ENCODE data around the gene YWHAE. TPM values are rescaled to one million over a fixed set of nuclear protein-coding genes. Genes with fewer than 3 reads are reported as not detected.
A peak's percentile ranks its signal among the peaks of the same experiment; 100 is the strongest.

The YWHAE gene
- total RNA-seq, 2 experiments from 2014 or later, result 267 to 646 TPM

DNA sequence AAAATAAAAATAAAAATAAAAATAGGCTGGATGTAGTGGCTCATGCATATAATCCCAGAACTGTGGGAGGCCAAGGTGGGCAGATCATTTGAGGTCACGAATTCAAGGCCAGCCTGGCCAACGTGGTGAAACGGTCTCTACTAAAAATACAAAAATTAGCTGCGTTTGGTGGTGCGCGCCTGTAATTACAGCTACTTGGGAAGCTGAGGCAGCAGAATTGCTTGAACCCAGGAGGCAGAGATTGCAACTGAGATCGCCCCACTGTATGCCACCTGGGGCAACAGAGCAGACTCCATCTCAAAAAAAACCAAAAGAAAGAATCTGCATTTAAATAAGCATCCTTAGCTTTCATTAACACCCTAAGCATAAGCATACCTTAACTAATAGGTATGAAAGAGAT lies 33.8 kb downstream of the YWHAE start:
- Histone ChIP-seq H2AFZ (ENCODE audit: low read length) (no peak overlapping the region), H3K9me2 (ENCODE audit: insufficient read depth, low read length) (no peaks in the 10 kb centered on the region), H3K36me3 (ENCODE audit: insufficient read depth, low read length) (peaks cover 58% of the 10 kb centered on the region), H3K4me3 (ENCODE audit: low read depth, low read length, poor library complexity, severe bottlenecking) (no peak overlapping the region), H3K27ac (ENCODE audit: low read depth, low read length, poor library complexity, severe bottlenecking) (no peak overlapping the region), H3K79me2 (ENCODE audit: insufficient read depth, low read depth, low read length) (peaks cover 100% of the 10 kb centered on the region), H3K4me1 (ENCODE audit: insufficient read depth, low read length, poor library complexity, severe bottlenecking) (peaks cover 51% of the 10 kb centered on the region), H4K20me1 (ENCODE audit: insufficient read depth, low read length) (peaks cover 58% of the 10 kb centered on the region), H3K9me3 (ENCODE audit: low read length) (no peaks in the 10 kb centered on the region), H3K4me2 (ENCODE audit: low read length) (no peak overlapping the region)
- POLR2A ChIA-PET, result interaction anchor here (1.1 to 1.7 kb wide), 3 partner anchors 11 to 25 kb away, joined by 3 to 12 read pairs (median 4); no protein-coding TSS in a partner anchor
- no peak for DNase-seq (ENCODE audit: low spot score)
- BruUV-seq (replicated peaks), result no TSS peak
- intact Hi-C loops (cut with micrococcal nuclease; ENCODE audit: unreplicated experiment), result no loop called here
- TF ChIP-seq, protein P1, sequence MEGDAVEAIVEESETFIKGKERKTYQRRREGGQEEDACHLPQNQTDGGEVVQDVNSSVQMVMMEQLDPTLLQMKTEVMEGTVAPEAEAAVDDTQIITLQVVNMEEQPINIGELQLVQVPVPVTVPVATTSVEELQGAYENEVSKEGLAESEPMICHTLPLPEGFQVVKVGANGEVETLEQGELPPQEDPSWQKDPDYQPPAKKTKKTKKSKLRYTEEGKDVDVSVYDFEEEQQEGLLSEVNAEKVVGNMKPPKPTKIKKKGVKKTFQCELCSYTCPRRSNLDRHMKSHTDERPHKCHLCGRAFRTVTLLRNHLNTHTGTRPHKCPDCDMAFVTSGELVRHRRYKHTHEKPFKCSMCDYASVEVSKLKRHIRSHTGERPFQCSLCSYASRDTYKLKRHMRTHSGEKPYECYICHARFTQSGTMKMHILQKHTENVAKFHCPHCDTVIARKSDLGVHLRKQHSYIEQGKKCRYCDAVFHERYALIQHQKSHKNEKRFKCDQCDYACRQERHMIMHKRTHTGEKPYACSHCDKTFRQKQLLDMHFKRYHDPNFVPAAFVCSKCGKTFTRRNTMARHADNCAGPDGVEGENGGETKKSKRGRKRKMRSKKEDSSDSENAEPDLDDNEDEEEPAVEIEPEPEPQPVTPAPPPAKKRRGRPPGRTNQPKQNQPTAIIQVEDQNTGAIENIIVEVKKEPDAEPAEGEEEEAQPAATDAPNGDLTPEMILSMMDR (conservative IDR thresholded peaks at IDR 0.05; ENCODE audit: low read length), result no peak
- TF ChIP-seq EZH2phosphoT487 (IDR thresholded peaks at IDR 0.05; ENCODE audit: borderline replicate concordance, low read depth, low read length), result no peak
- CTCF ChIA-PET (ENCODE audit: unreplicated experiment), result interaction anchor here (1.4 kb wide), 1 partner anchor 150 kb away, joined by 10 read pairs; the partner anchor contains the start of gene INPP5K

GRCh38 chr17:1365445-1366039 lies 34.5 kb downstream of the YWHAE start:
- peaks cover 58% of the 10 kb centered on the region for H3K36me3 ChIP-seq (ENCODE audit: insufficient read depth, low read length)
- no peak overlapping the region for H3K4me3 ChIP-seq (ENCODE audit: low read depth, low read length, poor library complexity, severe bottlenecking)
- POLR2A ChIA-PET, result interaction anchor here (0.8 to 1.7 kb wide), 5 partner anchors 11 to 32 kb away, joined by 3 to 12 read pairs (median 4); no protein-coding TSS in a partner anchor
- DNase-seq (ENCODE audit: low spot score), result peak; percentile 81
- H3K9me3 ChIP-seq (ENCODE audit: low read length), result no peaks in the 10 kb centered on the region
- peaks cover 53% of the 10 kb centered on the region for H4K20me1 ChIP-seq (ENCODE audit: insufficient read depth, low read length)
- no peak overlapping the region for H2AFZ ChIP-seq (ENCODE audit: low read length)
- H3K4me1 ChIP-seq (ENCODE audit: insufficient read depth, low read length, poor library complexity, severe bottlenecking), result peaks cover 50% of the 10 kb centered on the region
- TF ChIP-seq, protein P1 (conservative IDR thresholded peaks at IDR 0.05; ENCODE audit: low read length), result peak; percentile 97
- no peak for TF ChIP-seq EZH2phosphoT487 (IDR thresholded peaks at IDR 0.05; ENCODE audit: borderline replicate concordance, low read depth, low read length)
- CTCF ChIA-PET (ENCODE audit: unreplicated experiment), result interaction anchor here (0.9 to 1.4 kb wide), 4 partner anchors 12 to 168 kb away, joined by 3 to 10 read pairs (median 6); partner anchors contain the start of gene INPP5K
- H3K79me2 ChIP-seq (ENCODE audit: insufficient read depth, low read depth, low read length), result peaks cover 100% of the 10 kb centered on the region
- intact Hi-C loops (cut with micrococcal nuclease; ENCODE audit: unreplicated experiment), result loop anchor here (1.0 kb wide), 4 partner anchors 34 to 150 kb away; partner anchors contain the start of gene CRK
- peak overlapping the region; percentile 28 for H3K4me2 ChIP-seq (ENCODE audit: low read length)
- H3K27ac ChIP-seq (ENCODE audit: low read depth, low read length, poor library complexity, severe bottlenecking), result no peak overlapping the region
- no TSS peak for BruUV-seq (replicated peaks)
- no peaks in the 10 kb centered on the region for H3K9me2 ChIP-seq (ENCODE audit: insufficient read depth, low read length)

GRCh38 chr17:1362964-1363363 lies 37.1 kb downstream of the YWHAE start:
- Histone ChIP-seq H3K4me1 (ENCODE audit: insufficient read depth, low read length, poor library complexity, severe bottlenecking) (peaks cover 50% of the 10 kb centered on the region), H4K20me1 (ENCODE audit: insufficient read depth, low read length) (peaks cover 48% of the 10 kb centered on the region), H2AFZ (ENCODE audit: low read length) (no peak overlapping the region), H3K79me2 (ENCODE audit: insufficient read depth, low read depth, low read length) (peaks cover 89% of the 10 kb centered on the region), H3K36me3 (ENCODE audit: insufficient read depth, low read length) (peaks cover 80% of the 10 kb centered on the region), H3K9me3 (ENCODE audit: low read length) (no peaks in the 10 kb centered on the region), H3K27ac (ENCODE audit: low read depth, low read length, poor library complexity, severe bottlenecking) (peak overlapping the region; percentile 64), H3K4me3 (ENCODE audit: low read depth, low read length, poor library complexity, severe bottlenecking) (no peak overlapping the region), H3K9me2 (ENCODE audit: insufficient read depth, low read length) (no peaks in the 10 kb centered on the region), H3K4me2 (ENCODE audit: low read length) (peak overlapping the region; percentile 68)
- ChIA-PET CTCF (ENCODE audit: unreplicated experiment) (interaction anchor here (0.6 to 0.9 kb wide), 2 partner anchors 26 to 170 kb away, joined by 3 read pairs; no protein-coding TSS in a partner anchor), POLR2A (interaction anchor here (1.1 kb wide), 1 partner anchor 86 kb away, joined by 5 read pairs; no protein-coding TSS in a partner anchor)
- intact Hi-C loops (cut with micrococcal nuclease; ENCODE audit: unreplicated experiment), result no loop called here
- DNase-seq (ENCODE audit: low spot score), result peak; percentile 57
- TF ChIP-seq EZH2phosphoT487 (IDR thresholded peaks at IDR 0.05; ENCODE audit: borderline replicate concordance, low read depth, low read length), result no peak
- TF ChIP-seq, protein P1 (conservative IDR thresholded peaks at IDR 0.05; ENCODE audit: low read length), result no peak
- no TSS peak for BruUV-seq (replicated peaks)
